Measurements from ENCODE around the gene SPATA33.

DNA sequence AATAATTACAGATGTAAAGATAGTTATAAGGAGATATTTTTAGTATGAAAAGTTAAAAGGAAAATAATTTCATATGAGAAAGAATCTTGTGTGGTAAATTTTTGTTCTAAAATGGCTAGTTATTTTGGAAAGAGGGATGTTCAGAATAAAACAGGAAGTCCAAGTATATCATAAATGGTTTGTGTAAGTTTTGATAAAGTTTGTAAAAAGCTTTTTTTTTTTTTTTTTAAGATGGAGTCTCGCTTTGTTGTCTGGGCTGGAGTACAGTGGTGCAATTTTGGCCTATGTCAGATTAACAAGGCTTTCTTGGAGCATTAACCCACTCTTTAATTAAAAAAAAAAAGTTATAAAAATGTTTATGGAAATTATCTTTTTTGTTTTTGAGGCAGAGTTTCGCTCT lies 20.6 kb downstream of the SPATA33 start:
- TF ChIP-seq CTCF (IDR thresholded peaks at IDR 0.05) (no peak), ZFX (IDR thresholded peaks at IDR 0.05; ENCODE audit: borderline replicate concordance) (no peak)

All from 22Rv1 (cell line).